ENCODE data around the gene TENM4.

Gene TENM4

DNA sequence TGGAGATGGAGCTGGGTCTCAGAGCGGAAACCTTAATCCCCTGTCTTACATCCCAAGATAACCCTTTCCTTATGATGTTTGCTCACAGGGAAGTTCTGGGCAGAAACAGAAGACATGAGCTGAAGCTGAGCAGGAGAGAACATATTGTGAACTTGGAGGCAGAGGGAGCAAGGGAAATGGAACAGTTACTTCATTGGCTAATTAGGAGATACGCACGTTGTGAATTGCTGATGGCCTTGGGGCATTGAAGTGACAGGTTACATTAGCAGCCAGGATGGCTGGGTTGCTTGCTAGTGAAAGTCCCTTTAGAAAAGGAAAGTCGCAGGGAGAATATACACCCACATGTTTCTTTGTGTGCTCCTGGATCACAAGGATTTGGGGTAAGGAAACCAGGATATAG, 48.7 kb downstream of the TENM4 start:
- no peak overlapping the region for H3K4me3 ChIP-seq (ENCODE audit: control insufficient read depth, low read depth, low read length)
- DNase-seq (ENCODE audit: low read depth), result no peak
- TF ChIP-seq CTCF (IDR thresholded peaks at IDR 0.05; ENCODE audit: control insufficient read depth, insufficient read depth, low read depth, low read length, missing control alignments), result no peak

GRCh38 chr11:79390923-79391322, 49.9 kb downstream of the TENM4 start:
- no peak for TF ChIP-seq CTCF (IDR thresholded peaks at IDR 0.05; ENCODE audit: control insufficient read depth, insufficient read depth, low read depth, low read length, missing control alignments)
- DNase-seq (ENCODE audit: low read depth), result no peak
- H3K4me3 ChIP-seq (ENCODE audit: control insufficient read depth, low read depth, low read length), result no peak overlapping the region

- TF ChIP-seq CTCF (IDR thresholded peaks at IDR 0.05; ENCODE audit: control insufficient read depth, insufficient read depth, low read depth, low read length, missing control alignments), result no peak
- no peak overlapping the region for H3K4me3 ChIP-seq (ENCODE audit: control insufficient read depth, low read depth, low read length)
- DNase-seq (ENCODE audit: low read depth), result no peak
Observed at GRCh38 chr11:79390477-79390876, 50.4 kb downstream of the TENM4 start.

GRCh38 chr11:79388201-79388600, 52.6 kb downstream of the TENM4 start:
- no peak for TF ChIP-seq CTCF (IDR thresholded peaks at IDR 0.05; ENCODE audit: control insufficient read depth, insufficient read depth, low read depth, low read length, missing control alignments)
- DNase-seq (ENCODE audit: low read depth), result no peak
- H3K4me3 ChIP-seq (ENCODE audit: control insufficient read depth, low read depth, low read length), result no peak overlapping the region

DNA sequence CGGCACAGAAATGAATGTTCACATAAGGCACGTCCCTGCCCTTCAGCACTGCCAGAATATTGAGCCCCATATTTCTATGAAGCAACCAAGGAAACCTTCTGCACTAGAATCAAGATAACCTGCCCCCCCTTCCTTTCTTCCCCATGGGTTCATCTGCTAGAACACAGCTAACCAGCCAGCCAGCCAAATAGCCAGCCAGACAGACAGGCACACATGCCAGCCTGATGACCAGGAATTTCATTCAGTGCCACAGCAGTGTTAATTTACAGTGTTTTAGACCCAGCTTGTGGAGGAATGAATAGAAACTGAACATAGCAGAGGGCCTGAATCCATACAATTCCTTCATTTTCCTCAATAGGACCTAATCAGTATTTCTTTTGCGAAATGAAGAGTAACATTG, 57.0 kb downstream of the TENM4 start:
- DNase-seq (ENCODE audit: low read depth), result no peak
- TF ChIP-seq CTCF (IDR thresholded peaks at IDR 0.05; ENCODE audit: control insufficient read depth, insufficient read depth, low read depth, low read length, missing control alignments), result no peak
- H3K4me3 ChIP-seq (ENCODE audit: control insufficient read depth, low read depth, low read length), result no peak overlapping the region

DNA sequence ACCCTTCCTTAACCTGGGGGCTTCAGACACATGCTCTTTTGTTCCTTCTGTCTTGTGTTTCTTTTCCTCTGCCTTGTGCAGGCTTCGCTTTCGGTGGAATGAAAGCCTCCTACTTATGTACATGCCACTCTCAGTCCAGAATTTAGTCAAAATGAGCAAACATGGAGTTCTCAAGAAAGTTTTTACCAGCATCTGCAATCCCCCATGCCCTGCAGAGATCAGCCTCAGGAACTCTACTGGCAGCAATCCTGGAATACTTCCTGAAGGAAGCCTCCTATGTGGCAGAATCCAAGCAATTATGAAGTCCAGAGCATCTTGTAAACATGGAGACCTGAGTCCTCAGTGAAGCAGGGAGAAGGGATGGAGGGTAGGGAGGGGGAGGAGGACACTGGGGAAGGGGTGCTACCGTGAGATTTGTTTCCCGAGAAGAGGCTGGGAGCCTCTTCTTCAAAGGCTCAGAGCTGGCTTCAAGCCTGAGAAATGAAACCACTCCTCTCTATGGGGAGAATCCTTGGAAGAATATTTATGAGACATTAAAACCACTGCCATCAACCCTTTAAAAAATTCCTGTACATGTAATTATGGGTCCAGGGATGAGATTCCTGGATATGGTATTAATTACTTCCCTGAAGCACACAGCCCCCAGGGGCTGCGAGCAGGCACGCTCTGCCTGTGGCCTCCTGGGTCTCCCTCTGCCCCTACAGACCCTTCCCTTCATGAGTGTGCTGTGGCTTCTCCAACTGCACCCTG, 58.4 kb downstream of the TENM4 start:
- TF ChIP-seq CTCF (IDR thresholded peaks at IDR 0.05; ENCODE audit: control insufficient read depth, insufficient read depth, low read depth, low read length, missing control alignments), result no peak
- DNase-seq (ENCODE audit: low read depth), result no peak
- no peak overlapping the region for H3K4me3 ChIP-seq (ENCODE audit: control insufficient read depth, low read depth, low read length)
